Activated T-cell treated with anti-CD3 and anti-CD28 coated beads, Interleukin-2, amount 50 U/mL, for 72 hours (primary cell): ENCODE results near the gene DGAT2L6. TPM values are rescaled to one million over a fixed set of nuclear protein-coding genes. Genes with fewer than 3 reads are reported as not detected.
A peak's percentile ranks its signal among the peaks of the same experiment; 100 is the strongest.
"Not testable (repeated sequence)": the region's sequence is repeated elsewhere in the genome, so short reads cannot be mapped to it uniquely, and the experiment has no call there.

Experiments used
- ATAC-seq, 2 donors: fragments of 150-1000 bp; cut with Tn5 transposase; replicated peaks in 1 of 2; 2 replicates each; pipeline ENCODE4 v1.10.0; 2021; ENCODE audit warnings: moderate library complexity in 2 of 2, mild to moderate bottlenecking in 1 of 2
- DNase-seq, 2 donors: peaks; one replicate each; pipeline ENCODE4 v3.0.0; 2021 to 2022; ENCODE audit warnings: mixed read lengths in 1 of 2
- H3K27ac Mint-ChIP-seq: one replicate; pipeline ENCODE4 v1.8.0; 2022; ENCODE audit warnings: mild to moderate bottlenecking, moderate library complexity, mixed read lengths
- H3K27me3 Mint-ChIP-seq: one replicate; pipeline ENCODE4 v1.8.0; 2022; ENCODE audit warnings: low read depth, mixed read lengths
- H3K36me3 Mint-ChIP-seq, 2 donors: one replicate each; pipeline ENCODE4 v1.8.0; 2022; ENCODE audit warnings: mixed read lengths in 2 of 2, mild to moderate bottlenecking in 1 of 2; ENCODE audit not compliant: insufficient read depth in 2 of 2
- H3K4me1 Mint-ChIP-seq: one replicate; pipeline ENCODE4 v1.8.0; 2022; ENCODE audit warnings: low read depth, mixed read lengths
- H3K4me3 Mint-ChIP-seq, 2 donors: one replicate each; pipeline ENCODE4 v1.8.0; 2022; ENCODE audit warnings: mild to moderate bottlenecking in 2 of 2, mixed read lengths in 2 of 2, moderate library complexity in 2 of 2
- H3K9me3 Mint-ChIP-seq, 2 donors: one replicate each; pipeline ENCODE4 v1.8.0; 2022; ENCODE audit warnings: mixed read lengths in 2 of 2
- total RNA-seq, 2 donors: library from RNA; stranded (reverse); gene quantifications; one replicate each; pipeline ENCODE4 v1.2.3, GENCODE V29; 2022

DGAT2L6 gene
- total RNA-seq, 2 donors from 2014 or later, result not detected

DNA sequence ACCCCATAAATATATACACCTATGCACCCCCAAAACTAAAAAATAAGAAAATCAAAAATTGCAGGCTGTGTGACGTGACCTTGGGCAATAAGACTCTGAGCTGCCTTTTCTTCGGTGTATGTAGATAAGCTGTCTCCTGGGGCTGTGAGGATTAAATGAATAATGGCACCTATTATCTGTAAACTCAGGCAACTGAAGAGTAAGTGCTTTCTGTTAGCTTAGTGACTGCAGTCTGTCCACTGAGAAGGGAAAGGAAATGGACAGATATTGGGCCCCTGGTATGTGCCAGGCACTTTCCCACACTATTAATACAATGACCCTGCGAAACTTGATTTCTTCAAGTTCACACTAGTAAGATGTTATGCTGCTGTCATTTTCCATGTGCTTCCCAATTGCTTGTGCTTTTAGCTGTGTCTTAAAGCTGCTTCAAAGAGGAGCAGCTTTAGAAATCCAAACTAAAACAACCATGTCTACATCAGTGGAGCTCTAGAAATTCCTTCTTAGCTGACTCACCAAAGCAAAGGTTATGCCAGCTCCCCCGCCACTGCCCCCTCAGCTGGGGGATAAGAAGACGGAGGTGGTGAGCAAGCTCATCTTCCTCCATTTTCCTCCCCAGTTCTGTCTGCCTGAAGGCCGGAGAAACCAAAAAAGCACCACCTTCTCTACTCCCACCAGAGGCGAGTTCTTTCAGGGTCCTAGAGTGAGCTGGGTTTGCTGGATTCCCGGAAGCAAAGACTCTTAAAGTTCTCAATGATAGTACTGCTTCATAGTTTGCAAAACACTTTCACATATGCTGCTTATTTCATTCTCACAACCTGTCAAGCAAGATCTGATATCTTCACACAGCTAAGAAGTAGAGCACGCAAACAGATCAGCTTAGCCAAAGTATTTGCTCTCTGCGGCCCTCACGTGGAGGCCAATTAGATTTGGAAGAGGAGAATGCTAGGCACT is 8.8 kb upstream of the DGAT2L6 start:
- Mint-ChIP-seq H3K4me1 (peaks cover 7% of the 10 kb centered on the region), H3K27ac (no peak overlapping the region), H3K27me3 (peaks cover 35% of the 10 kb centered on the region), H3K4me3 (no peak overlapping the region), H3K36me3 (peaks cover 1 to 2% of the 10 kb centered on the region in 2 donors), H3K9me3 (no peaks in the 10 kb centered on the region)
- DNase-seq, result no peak
- ATAC-seq, result no peak

DNA sequence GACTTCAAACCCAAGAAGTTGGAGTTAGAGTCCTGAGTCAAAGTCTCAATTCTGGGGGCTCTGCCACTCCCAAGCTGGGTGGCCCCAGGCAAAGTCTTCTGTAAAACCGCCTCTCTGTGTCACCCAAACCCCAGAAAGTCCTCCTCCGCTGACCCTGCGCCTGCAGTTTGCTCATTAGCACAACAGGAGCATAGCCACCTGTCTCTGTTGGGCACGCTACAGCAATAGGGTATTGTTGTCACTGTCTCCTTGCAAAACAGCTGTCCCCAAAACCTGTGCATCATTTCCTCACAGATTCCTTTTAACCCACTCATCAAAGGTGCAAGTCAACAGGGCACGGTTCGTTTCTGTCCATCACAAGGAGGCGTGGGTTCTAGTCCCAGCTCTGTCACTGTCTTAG is 8.0 kb upstream of the DGAT2L6 start:
- Mint-ChIP-seq H3K4me1 (peaks cover 13% of the 10 kb centered on the region), H3K36me3 (peaks cover 1 to 2% of the 10 kb centered on the region in 2 donors), H3K4me3 (no peak overlapping the region), H3K27ac (no peak overlapping the region), H3K9me3 (no peaks in the 10 kb centered on the region), H3K27me3 (peaks cover 41% of the 10 kb centered on the region)
- DNase-seq, result no peak
- no peak for ATAC-seq

DNA sequence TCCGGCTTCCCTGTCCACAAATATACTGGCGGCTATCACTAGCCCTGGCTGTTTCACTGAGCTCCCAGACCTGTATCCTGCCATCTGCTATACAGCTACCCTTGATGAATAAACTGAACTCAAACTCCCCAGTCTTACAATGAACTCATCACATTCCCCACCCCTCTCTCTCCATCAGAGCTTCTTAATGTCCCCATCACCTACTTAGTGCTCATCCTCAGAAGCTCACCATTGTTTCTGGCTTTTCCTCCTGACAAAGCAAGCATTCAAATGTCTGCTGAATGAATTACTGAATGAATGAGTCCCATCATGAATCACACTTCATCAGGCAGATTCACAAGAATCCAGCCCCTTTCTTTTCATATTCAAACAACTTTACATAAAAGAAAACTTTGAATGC is 5.7 kb upstream of the DGAT2L6 start:
- Mint-ChIP-seq H3K4me1 (peaks cover 23% of the 10 kb centered on the region), H3K27ac (no peak overlapping the region), H3K4me3 (no peak overlapping the region), H3K9me3 (no peaks in the 10 kb centered on the region), H3K36me3 (peaks cover 0 to 1% of the 10 kb centered on the region in 2 donors), H3K27me3 (peaks cover 54% of the 10 kb centered on the region)
- no peak for DNase-seq
- ATAC-seq, result no peak

DNA sequence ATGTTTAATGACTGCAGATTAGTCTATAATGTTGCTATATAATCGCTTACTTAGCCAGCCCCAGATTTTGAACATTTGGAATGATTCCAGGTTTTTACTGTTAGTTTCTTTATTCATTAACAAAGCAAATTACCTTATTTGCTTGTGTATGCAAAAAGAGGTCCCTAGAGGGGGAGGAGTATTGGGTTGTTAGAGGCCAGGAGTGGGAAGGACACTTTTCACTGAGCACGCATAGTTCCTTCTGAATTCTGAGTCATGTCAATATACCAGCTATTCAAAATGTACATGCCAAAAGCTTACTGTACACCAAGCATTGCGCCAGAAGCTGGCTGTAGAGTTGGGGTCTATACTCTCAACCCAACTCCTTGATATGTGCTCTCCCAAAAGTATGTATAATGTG is 5.1 kb upstream of the DGAT2L6 start:
- no peaks in the 10 kb centered on the region for H3K9me3 Mint-ChIP-seq
- ATAC-seq, result no peak
- H3K4me3 Mint-ChIP-seq, result no peak overlapping the region
- peaks cover 58% of the 10 kb centered on the region for H3K27me3 Mint-ChIP-seq
- no peak overlapping the region for H3K27ac Mint-ChIP-seq
- no peak for DNase-seq
- H3K36me3 Mint-ChIP-seq, result no peaks in the 10 kb centered on the region
- peaks cover 19% of the 10 kb centered on the region for H3K4me1 Mint-ChIP-seq

DNA sequence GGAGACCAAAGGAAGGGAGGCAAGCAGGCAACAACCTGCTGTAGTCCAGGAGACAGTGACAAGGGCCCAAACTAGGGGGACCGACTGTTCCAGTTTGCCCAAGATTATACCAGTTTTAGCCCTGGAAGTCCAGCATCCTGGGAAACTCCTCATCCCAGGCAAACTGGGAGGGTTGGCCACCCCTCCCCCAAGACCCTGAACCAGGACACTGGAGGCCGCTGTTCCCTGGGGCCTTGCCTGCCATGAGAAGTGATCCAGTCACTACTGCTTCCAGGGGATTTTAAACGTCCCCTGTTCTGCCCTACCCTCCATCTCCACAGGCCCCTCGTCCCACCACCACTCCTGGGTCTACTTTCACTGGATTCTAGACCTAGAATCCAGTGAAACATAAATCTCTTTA is 4.3 kb upstream of the DGAT2L6 start:
- Mint-ChIP-seq H3K9me3 (no peaks in the 10 kb centered on the region), H3K4me1 (peaks cover 16% of the 10 kb centered on the region), H3K27me3 (peaks cover 58% of the 10 kb centered on the region), H3K4me3 (no peak overlapping the region), H3K36me3 (no peaks in the 10 kb centered on the region), H3K27ac (no peak overlapping the region)
- ATAC-seq, result no peak
- DNase-seq, result no peak

DNA sequence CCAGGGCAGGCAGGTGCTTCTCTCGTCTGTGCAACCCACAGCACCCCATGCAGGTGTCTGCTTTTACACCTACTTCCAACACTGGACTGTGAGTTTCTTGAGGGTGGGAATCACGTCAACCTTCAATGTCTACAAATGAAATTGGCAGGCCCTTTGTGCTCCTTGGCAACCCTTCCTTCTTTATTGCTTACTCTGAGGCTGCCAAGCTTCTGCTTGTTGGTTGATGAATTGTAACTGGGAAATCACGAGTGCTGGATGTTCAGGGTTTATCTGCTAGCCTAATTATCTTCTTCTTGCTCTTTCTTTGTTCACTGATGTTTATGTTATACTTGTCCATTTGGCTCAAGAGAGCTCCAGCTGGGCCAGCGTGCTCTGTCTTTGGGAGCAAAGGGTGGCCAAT is 2.5 kb upstream of the DGAT2L6 start:
- ATAC-seq, result no peak

DNA sequence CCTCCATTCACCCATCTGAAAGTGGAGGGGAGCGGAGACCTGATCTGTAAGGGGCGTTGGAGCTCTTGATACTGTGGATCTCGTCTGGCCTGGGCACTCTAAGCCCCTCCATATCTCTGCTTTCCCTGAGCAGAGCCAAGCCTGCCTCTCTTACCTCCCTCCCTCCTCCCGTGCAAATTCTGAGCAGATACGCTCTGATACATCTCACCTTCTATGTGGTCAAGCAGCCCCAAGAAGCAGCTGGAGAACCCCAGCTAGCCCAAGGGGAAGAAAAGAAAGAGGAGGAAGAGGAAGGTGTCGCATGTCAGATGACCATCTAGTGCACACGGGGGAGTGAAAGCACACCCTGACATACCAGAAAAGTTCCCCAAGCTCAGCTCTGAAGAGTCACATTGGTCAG is 1.9 kb upstream of the DGAT2L6 start:
- Mint-ChIP-seq H3K9me3 (no peaks in the 10 kb centered on the region), H3K4me3 (no peak overlapping the region), H3K27me3 (peaks cover 58% of the 10 kb centered on the region), H3K36me3 (no peaks in the 10 kb centered on the region), H3K4me1 (peaks cover 16% of the 10 kb centered on the region), H3K27ac (no peak overlapping the region)
- ATAC-seq, result no peak
- no peak for DNase-seq

More for the DNA sequence above, 2.5 kb upstream of the DGAT2L6 start:
- Mint-ChIP-seq H3K4me1 (peaks cover 16% of the 10 kb centered on the region), H3K9me3 (no peaks in the 10 kb centered on the region), H3K36me3 (no peaks in the 10 kb centered on the region), H3K27me3 (peaks cover 63% of the 10 kb centered on the region), H3K4me3 (no peak overlapping the region), H3K27ac (no peak overlapping the region)
- DNase-seq, result no peak

DNA sequence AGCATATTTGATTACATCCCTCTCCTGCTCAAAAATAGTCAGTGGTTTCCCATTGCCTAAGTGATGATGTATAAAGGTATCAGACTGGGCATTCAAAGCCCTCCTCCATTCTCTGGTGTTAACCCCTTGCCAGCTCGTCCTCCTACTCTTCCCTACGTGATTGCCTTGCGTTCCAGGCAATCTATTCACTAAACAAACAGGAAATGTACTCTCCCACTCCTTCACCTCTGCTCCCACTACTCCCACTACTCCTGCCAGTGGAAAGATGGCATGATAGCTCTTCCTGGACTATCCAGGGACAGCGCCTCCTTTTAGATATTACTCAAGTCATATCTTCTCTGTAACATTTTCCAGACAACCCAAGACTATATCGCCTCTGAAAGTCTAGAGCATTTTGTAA is 5.8 kb downstream of the DGAT2L6 start:
- Mint-ChIP-seq H3K9me3 (no peaks in the 10 kb centered on the region), H3K27me3 (peaks cover 59% of the 10 kb centered on the region), H3K4me3 (no peak overlapping the region), H3K4me1 (no peaks in the 10 kb centered on the region), H3K27ac (no peak overlapping the region), H3K36me3 (no peaks in the 10 kb centered on the region)
- DNase-seq (no peak), ATAC-seq (no peak)

DNA sequence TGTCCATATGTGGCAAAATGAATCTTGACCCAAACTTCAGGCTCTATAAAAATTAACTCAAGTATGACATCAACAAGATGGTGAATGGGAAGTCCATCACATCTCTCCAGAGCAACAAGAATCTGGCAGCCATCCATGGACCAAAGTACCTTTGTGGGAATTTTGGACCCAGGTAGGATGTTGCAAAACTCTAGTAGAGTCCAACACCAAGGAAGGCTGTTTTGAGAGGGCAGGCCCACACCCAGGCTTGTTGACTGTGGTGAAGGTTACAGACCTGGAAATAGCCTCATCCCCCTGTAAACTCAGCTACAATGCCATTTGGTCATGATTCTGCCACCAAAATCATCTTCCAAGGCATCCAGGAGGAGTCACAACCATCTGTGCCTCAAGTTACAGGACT is 12.9 kb downstream of the DGAT2L6 start:
- ATAC-seq (no peak), DNase-seq (no peak)
- Mint-ChIP-seq H3K27me3 (peaks cover 71% of the 10 kb centered on the region), H3K4me3 (no peak overlapping the region), H3K4me1 (no peaks in the 10 kb centered on the region), H3K9me3 (peaks cover 3 to 6% of the 10 kb centered on the region in 2 donors), H3K27ac (no peak overlapping the region), H3K36me3 (peaks cover 3 to 6% of the 10 kb centered on the region in 2 donors)

DNA sequence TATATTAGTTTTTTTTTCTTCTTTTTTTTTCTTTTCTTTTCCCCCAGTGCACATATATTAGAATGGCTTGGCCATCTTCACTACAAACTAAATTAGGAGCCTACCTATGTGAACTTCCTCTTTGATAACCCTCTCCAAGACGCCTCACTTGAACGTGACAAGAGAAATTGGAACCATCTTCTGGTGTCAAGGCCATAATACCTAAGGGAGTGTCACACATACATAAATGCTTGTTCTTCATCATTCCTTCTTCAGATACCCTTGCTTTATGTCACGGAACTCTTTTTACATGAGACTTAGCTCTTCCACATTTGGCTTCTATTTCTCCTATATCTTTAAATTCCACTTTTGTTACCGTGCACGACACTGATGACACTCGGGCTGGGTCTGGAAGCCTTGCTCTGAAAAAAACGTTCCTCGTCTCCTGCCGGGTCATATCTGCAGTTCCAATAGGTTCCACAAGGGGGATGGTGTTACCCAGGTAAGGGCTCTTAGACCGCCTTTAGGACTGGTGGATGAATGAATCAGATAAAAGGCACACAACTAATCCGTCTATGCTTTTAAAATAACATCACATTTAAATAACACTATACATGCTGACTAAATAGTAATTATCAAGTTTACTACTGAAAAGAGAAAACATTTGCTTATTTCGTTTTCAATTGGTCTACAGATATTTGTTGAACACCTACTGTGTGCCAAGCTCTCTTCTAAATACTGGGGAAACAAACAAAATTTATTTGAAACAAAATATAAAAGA is 19.9 kb downstream of the DGAT2L6 start:
- Mint-ChIP-seq H3K4me3 (peak overlapping the region in 1 of 2 donors; percentile 68), H3K4me1 (peaks cover 5% of the 10 kb centered on the region)
- peak; percentile 76 for ATAC-seq

DNA sequence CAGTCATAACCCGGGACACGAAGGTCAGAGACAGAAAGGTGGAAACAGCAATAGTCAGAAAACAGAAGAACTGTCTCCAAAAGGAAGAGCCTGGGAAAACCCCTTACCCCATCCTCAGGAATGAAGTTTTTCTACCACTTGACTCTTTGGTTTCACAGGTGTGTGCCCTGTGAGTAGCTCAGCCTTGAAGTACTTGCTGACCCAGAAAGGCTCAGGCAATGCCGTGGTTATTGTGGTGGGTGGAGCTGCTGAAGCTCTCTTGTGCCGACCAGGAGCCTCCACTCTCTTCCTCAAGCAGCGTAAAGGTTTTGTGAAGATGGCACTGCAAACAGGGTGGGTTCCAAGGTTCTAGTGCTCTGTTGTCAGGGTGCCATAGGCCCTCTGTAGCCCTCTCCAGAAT is 24.4 kb downstream of the DGAT2L6 start:
- Mint-ChIP-seq H3K4me3 (no peak overlapping the region), H3K9me3 (no peaks in the 10 kb centered on the region), H3K27ac (no peak overlapping the region), H3K4me1 (peaks cover 5% of the 10 kb centered on the region), H3K27me3 (peaks cover 35% of the 10 kb centered on the region), H3K36me3 (no peaks in the 10 kb centered on the region)
- no peak for ATAC-seq
- DNase-seq, result no peak

More for the DNA sequence above, 19.9 kb downstream of the DGAT2L6 start:
- Mint-ChIP-seq H3K27ac (no peak overlapping the region), H3K9me3 (no peaks in the 10 kb centered on the region), H3K36me3 (no peaks in the 10 kb centered on the region), H3K27me3 (peaks cover 44% of the 10 kb centered on the region)
- DNase-seq, result peak; percentile 74 to 75

DNA sequence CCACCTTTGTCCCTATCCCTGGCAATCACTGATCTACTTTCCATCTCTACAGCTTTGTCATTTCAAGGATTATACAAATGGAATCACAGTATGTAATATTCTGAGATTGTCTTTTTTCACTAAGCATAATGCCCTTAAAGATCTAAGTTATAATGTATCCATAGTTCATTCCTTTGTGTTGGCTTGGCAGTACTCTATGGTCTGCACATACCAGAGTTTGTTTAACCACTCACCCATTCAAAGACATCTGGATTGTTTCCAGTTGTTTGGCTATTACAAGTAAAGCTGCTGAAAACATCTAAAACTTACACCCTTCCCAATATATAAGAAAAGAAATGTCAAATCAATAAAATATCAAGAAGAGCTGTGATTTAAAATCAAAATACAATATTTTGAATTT is 31.2 kb downstream of the DGAT2L6 start:
- ATAC-seq, result no peak
- no peak for DNase-seq
- Mint-ChIP-seq H3K4me3 (no peak overlapping the region), H3K4me1 (no peaks in the 10 kb centered on the region), H3K27me3 (peaks cover 29% of the 10 kb centered on the region), H3K27ac (no peak overlapping the region), H3K9me3 (peaks cover 3% of the 10 kb centered on the region in 2 donors), H3K36me3 (no peaks in the 10 kb centered on the region)

DNA sequence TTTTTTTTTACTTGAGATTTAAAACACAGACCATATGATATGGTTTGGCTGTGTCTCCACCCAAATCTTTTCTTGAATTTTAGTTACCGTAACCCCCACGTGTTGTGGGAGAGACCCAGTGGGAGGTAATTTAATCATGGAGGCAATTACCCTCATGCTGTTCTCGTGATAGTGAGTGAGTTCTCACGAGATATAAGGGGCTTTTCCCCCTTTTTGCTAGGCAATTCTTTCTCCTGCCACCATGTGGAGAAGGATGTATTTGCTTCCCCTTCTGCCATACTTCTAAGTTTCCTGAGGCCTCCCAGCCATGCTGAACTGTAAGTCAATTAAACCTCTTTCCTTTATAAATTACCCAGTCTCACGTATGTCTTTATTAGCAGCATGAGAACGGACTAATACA is 32.3 kb downstream of the DGAT2L6 start:
- ATAC-seq, H3K27ac Mint-ChIP-seq, DNase-seq, H3K4me3 Mint-ChIP-seq, H3K4me1 Mint-ChIP-seq, H3K36me3 Mint-ChIP-seq, H3K9me3 Mint-ChIP-seq: not testable (repeated sequence)
- peaks cover 23% of the 10 kb centered on the region for H3K27me3 Mint-ChIP-seq
